Measurements from ENCODE around the gene ZMIZ1. TPM values are rescaled to one million over a fixed set of nuclear protein-coding genes. Genes with fewer than 3 reads are reported as not detected.
A peak's percentile ranks its signal among the peaks of the same experiment; 100 is the strongest.

The ZMIZ1 gene
- total RNA-seq, 1 experiment from 2014 or later, result 28.4 TPM

- no peaks in the 10 kb centered on the region for H4K20me1 ChIP-seq (ENCODE audit: insufficient read depth)
- ChIA-PET CTCF (no interaction called here), POLR2A (no interaction called here), RAD21 (ENCODE audit: low non-redundant PET in 1 of 2, low total read pairs in 2 of 2, uncharacterized antibody in 2 of 2, unreplicated experiment in 2 of 2) (no interaction called here)
- DNase-seq (ENCODE audit: low read depth, low spot score), result no peak
- H3K27ac ChIP-seq (ENCODE audit: low read depth, low read length), result no peak overlapping the region
- ATAC-seq, result no peak
- TF ChIP-seq RAD21 (IDR thresholded peaks at IDR 0.05; ENCODE audit: low read depth), result no peak
- TF ChIP-seq ZFX (IDR thresholded peaks at IDR 0.05), result no peak
- no peak for TF ChIP-seq CEBPB (IDR thresholded peaks at IDR 0.05; ENCODE audit: low read depth)
- no peak for TF ChIP-seq ZBTB33 (IDR thresholded peaks at IDR 0.05; ENCODE audit: extremely low read depth, insufficient replicate concordance, low read length)
- peak; percentile 25 for TF ChIP-seq TCF7L2 (IDR thresholded peaks at IDR 0.05; ENCODE audit: borderline replicate concordance, extremely low read depth, insufficient read depth, insufficient read length)
- no peak for TF ChIP-seq ATF3 (IDR thresholded peaks at IDR 0.05)
- TF ChIP-seq ELF1 (IDR thresholded peaks at IDR 0.05; ENCODE audit: borderline replicate concordance, low read depth), result no peak
- TF ChIP-seq SP1 (IDR thresholded peaks at IDR 0.05; ENCODE audit: low read depth), result no peak
- TF ChIP-seq ZNF274 (IDR thresholded peaks at IDR 0.05; ENCODE audit: low read depth, low read length), result no peak
- H3K36me3 ChIP-seq (ENCODE audit: control insufficient read depth in 1 of 2, insufficient read depth in 2 of 2, low read length in 2 of 2), result no peaks in the 10 kb centered on the region
- peaks cover 0 to 18% of the 10 kb centered on the region in 2 experiments; a peak in 1 of 4 replicates for H3K4me1 ChIP-seq (ENCODE audit: control insufficient read depth in 1 of 2, insufficient read depth in 2 of 2, low read length in 2 of 2)
- no peaks in the 10 kb centered on the region for H3K9me2 ChIP-seq (ENCODE audit: insufficient read depth)
- H3K4me3 ChIP-seq (replicated peaks in 1 of 2; ENCODE audit: low read depth in 1 of 2, low read length in 2 of 2), result no peak overlapping the region
- peaks cover 18% of the 10 kb centered on the region; the same call in 1 of the 2 replicates for H3K79me2 ChIP-seq (ENCODE audit: insufficient read depth, low read length)
- no peak overlapping the region for H3K4me2 ChIP-seq (ENCODE audit: low read length)
- no TSS peak for BruUV-seq (replicated peaks)
- H3K9ac ChIP-seq (ENCODE audit: low read length), result no peak overlapping the region
- no peaks in the 10 kb centered on the region for H3K27me3 ChIP-seq (ENCODE audit: insufficient read depth, low read length)
- intact Hi-C loops (cut with micrococcal nuclease), result no loop called here
- no peak overlapping the region for H2AFZ ChIP-seq (ENCODE audit: low read depth, low read length, poor library complexity, severe bottlenecking)
- no peaks in the 10 kb centered on the region for H3K9me3 ChIP-seq (ENCODE audit: control insufficient read depth in 1 of 2, insufficient read depth in 1 of 2, low read depth in 1 of 2, low read length in 2 of 2)
These were observed 48.3 kb downstream of the ZMIZ1 start for GRCh38 chr10:79116801-79117723.
